ENCODE measurements around the gene CUX1.
"Not testable (repeated sequence)": the region's sequence is repeated elsewhere in the genome, so short reads cannot be mapped to it uniquely, and the experiment has no call there.

CUX1 gene

DNA sequence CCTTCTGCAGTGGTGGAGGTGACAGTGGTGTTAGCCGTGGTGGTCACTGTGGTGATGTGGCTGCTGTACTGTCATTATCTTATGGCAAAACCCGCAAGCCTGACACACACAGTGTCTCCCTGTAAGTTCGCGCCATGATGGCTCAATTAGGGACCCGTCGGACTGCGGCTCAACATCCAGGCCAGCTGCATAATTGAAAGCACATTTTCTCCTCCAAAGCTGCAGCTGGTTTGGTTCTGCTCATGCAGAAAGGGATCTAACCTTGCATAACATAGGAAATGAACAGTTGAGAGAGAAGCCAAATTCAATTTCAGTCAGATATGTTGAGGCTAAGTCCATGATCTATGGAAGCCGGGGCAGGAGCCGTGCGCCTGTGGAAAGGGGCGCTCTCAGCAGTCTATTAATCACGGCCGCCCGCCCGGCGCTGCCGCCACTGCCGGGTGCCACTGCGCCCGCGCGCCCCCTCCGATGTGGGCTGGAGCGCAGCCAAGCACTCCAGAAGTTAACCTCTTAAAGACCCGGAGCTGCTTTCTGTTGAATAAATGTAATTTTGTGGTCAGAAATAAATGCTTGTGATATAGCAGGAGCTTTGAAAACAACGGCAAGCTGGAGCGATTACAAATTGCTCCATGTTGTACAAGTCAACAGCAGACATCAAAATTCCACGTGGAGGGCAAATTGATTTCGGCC lies 227.7 kb downstream of the CUX1 start:
- no peak for DNase-seq (ENCODE audit: low read depth in 3 of 3)

DNA sequence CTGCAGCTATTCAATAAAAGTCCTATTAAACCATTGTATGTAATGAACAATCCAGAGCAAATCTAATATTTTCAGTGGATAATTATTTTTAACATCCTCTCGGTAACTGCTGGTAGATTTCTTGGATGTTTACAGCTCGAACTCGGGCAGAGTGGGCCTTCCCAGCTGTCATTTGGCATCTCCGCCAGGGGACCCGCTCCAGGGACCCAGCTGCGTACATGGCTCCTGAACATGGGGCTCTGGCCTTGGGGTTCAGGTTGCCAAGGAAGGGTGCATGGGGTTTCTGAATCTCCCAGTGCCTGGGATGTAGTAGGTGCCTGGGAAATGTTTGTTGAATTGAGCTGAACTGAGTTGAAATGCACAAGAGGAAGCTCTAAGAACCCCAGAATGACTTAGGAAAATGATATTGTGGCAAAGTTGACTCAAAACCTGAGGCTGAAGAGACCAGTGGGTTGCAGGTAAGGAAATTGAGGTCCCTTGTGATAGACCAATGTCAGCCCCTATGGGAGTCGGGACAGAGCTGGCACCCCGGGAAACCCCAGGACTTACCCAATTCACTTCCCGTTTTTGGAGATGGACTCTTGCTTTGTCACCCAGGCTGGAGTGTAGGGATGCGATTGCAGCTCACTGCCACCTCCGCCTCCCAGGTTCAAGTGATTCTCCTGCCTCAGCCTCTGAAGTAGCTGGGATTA lies 228.4 kb downstream of the CUX1 start:
- no peak for DNase-seq (ENCODE audit: low read depth in 3 of 3)

GRCh38 chr7:102046373-102047117 lies 229.1 kb downstream of the CUX1 start:
- DNase-seq (ENCODE audit: low read depth in 3 of 3), result no peak

DNA sequence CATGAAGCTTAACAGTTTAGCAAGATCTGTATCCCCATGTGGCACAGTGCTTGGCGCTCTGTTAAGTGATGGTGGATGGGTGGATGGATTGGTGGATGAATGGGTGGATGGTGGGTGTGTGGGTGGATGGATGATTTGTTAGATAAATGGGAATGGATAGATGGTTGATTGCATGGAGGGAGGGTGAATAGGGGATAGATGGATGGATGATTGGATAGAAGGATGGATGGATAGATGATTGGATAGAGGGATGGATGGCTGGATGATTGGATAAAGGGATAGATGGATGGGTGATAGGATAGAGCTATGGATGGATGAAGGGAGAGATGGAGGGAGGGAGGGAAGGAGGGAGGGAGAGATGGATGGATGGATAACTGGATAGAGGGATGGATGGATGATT lies 229.7 kb downstream of the CUX1 start:
- no peak for DNase-seq (ENCODE audit: low read depth in 3 of 3)

DNA sequence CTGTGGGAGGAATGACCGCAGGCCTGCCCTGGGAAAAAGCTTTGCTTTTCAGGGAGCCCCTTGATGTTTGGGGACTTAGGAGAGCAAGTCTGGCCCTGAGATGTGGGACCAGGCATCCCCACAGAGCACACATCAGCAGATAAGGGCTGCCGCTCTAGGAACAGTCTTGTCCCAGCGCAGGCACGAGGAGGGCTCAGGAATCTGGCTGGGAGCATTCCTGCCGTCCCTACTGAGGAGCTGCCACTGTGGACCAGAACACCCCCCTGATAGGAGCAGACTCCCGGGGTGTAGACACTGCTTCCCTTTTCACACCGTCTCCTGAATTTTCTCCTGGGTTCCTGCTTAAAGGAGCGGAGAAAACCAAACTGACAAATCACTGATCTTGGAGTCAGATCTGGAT lies 232.3 kb downstream of the CUX1 start:
- DNase-seq (ENCODE audit: low read depth in 3 of 3), result no peak

- no peak for DNase-seq (ENCODE audit: low read depth in 3 of 3)
Observed at GRCh38 chr7:102050864-102051460, 233.5 kb downstream of the CUX1 start.

- DNase-seq (ENCODE audit: low read depth in 3 of 3), result not testable (repeated sequence)
Observed at GRCh38 chr7:102051736-102052135, 234.3 kb downstream of the CUX1 start.

GRCh38 chr7:102054158-102054557 lies 236.7 kb downstream of the CUX1 start:
- DNase-seq (ENCODE audit: low read depth in 3 of 3), result no peak

GRCh38 chr7:102055181-102055976 lies 238.0 kb downstream of the CUX1 start:
- DNase-seq (ENCODE audit: low read depth in 3 of 3), result no peak

DNA sequence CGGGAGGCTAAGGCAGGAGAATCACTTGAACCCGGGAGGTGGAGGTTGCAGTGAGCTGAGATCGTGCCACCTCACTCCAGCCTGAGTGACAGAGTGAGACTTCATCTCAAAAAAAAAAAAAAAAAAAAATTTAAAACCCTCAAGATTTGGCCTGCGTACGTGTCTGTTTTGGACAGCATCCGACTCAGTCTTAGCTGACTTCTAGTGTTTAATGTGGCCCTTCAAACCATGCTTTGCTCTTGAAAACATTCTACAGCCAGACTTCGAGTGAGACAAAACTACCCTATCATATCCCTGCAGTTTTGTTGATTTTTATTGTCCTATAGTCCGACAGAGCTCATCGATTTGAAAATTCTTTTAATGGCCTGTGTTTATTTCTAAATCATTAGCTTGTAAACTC lies 242.1 kb downstream of the CUX1 start:
- DNase-seq (ENCODE audit: low read depth in 3 of 3), result no peak

DNA sequence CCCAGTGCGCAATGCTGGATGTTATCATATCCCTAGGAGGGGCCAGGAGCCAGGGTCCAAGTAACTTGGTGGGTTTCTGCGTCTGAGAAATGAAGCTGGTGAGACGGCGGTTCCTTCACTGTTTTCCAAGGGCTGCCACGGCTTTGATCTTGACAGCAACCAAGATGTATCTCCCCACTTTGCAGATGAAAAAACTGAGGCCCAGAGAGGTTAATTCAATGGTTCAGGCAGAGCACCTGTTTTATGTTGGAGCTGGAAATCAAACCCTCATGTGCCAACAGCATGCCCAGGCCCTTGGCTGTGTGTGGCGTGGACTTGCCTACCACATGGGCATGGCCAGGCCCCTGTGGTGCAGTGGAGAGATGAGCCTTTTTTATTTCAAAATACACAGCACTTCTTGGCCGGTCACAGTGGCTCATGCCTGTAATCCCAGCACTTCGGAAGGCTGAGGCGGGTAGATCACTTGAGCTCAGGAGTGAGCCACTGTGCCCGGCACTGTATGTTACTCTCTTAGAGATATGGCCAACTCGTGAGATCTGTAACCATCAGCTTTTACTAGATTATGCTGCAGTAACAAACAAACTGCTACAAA lies 244.0 kb downstream of the CUX1 start:
- no peak for DNase-seq (ENCODE audit: low read depth in 3 of 3)

DNA sequence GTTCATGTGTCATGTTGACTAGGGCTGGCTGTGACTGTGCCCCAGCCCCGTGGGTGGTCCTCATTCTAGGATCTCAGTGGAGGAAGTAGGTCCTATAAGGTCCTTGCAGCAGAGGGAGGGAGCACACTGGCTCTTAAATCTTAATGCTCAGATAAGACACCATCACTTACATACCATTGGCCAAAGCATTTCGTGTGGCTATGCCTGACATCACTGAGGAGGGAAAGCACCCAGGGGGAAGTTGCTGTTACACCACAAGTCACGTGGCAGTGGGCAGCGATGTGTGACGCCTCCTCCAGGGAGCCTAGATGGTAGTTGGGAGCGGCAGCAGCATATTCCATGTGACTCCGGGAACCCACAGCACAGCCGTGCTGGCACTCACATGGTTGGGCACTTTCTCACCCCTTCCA lies 244.6 kb downstream of the CUX1 start:
- no peak for DNase-seq (ENCODE audit: low read depth in 3 of 3)

- no peak for DNase-seq (ENCODE audit: low read depth in 3 of 3)
Observed at GRCh38 chr7:102063690-102064180, 246.3 kb downstream of the CUX1 start.

GRCh38 chr7:102064361-102065025 lies 247.1 kb downstream of the CUX1 start:
- no peak for DNase-seq (ENCODE audit: low read depth in 3 of 3)

DNA sequence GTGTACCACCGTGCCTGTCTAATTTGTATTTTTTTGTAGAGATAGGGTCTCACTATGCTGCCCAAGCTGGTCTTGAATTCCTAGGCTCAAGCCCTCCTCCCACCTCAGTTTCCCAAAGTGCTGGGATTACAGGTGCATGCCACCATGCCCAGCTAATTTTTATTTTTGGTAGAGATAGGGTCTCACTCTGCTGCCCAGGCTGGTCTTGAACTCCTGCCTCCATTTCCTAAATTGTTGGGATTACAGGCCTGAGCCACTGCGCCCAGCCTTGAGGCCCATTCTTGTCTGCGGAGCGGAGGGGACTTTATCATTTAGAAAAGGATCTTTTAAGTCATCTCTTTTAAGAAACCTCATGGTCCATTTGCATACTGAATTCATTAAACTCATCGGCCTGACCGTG lies 247.8 kb downstream of the CUX1 start:
- DNase-seq (ENCODE audit: low read depth in 3 of 3), result no peak

- DNase-seq (ENCODE audit: low read depth in 3 of 3), result no peak
Observed at GRCh38 chr7:102066476-102066875, 249.1 kb downstream of the CUX1 start.

DNA sequence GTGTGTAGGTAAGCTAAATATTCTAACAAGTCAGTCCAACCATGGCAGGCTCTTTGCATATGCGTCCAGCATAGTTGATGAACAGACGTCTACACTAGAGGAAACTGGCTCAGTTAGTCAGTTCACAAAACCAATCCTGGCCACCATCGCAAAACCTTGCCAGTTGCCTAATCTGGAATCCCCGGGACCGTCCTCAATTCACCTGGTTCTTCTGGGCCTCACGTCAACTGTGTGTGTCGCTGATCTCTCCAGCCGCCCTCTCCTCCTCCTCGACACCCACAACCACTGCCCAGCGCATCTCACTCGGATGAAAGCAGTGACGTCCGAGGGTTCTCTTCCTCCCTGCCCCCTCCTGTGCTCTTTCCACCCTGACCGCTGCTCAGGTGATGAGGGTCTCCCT lies 251.4 kb downstream of the CUX1 start:
- DNase-seq (ENCODE audit: low read depth in 3 of 3), result no peak

DNA sequence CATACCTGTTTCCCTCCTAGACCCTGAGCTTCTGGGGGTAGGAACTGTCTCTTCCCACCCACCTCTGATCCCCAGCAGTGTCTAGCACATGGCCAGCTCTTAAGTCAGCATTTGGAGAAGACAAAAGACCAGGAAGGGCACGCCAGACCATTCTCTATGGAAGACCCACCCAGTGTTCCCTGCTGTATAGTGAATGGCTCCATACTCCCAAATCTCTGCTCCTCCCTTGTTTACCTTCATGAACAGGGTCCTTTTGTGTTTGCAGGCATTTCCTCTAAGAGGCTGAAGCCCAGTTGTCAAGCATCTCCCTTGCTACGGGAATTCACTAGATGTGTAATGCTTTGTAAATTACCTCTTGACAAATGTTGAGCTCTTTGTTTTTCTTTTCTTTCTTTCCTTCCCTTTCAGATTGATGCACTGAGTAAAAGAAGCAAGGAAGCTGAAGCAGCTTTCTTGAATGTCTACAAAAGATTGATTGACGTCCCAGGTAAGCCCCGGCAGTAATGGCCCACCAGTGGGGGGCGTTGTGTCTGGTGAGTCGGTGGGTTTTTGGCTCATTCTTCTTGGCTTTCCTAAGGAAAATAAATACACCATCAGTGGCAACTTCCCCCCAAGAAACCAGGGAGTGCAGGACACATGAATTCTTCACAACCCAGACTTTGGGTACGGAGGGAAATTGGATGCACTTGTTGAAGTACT lies 252.7 kb downstream of the CUX1 start:
- no peak for DNase-seq (ENCODE audit: low read depth in 3 of 3)

- DNase-seq (ENCODE audit: low read depth in 3 of 3), result no peak
Observed at GRCh38 chr7:102072003-102072402, 254.6 kb downstream of the CUX1 start.

- DNase-seq (ENCODE audit: low read depth in 3 of 3), result no peak
Observed at GRCh38 chr7:102072636-102073209, 255.3 kb downstream of the CUX1 start.
